ENCODE results near the gene SORCS3.
"Not testable (repeated sequence)": the region's sequence is repeated elsewhere in the genome, so short reads cannot be mapped to it uniquely, and the experiment has no call there.

GRCh38 chr10:104703262-104703661, 62.2 kb downstream of the SORCS3 start:
- TF ChIP-seq CTCF (IDR thresholded peaks at IDR 0.05; ENCODE audit: insufficient read depth, low read depth, low read length); EZH2 (IDR thresholded peaks at IDR 0.05; ENCODE audit: insufficient read depth, low read length): not testable (repeated sequence)
